ENCODE data around the gene NBAS. TPM values are rescaled to one million over a fixed set of nuclear protein-coding genes. Genes with fewer than 3 reads are reported as not detected.
"Not testable (repeated sequence)": the region's sequence is repeated elsewhere in the genome, so short reads cannot be mapped to it uniquely, and the experiment has no call there.

The NBAS gene
- total RNA-seq, 3 donors from 2014 or later (not counting 1 experiment from before 2014, with no cell fraction given) = 27.8 to 34.7 (median 29.2) TPM

GRCh38 chr2:15446961-15447360 lies 114.2 kb downstream of the NBAS start:
- H3K36me3 Mint-ChIP-seq = no peaks in the 10 kb centered on the region
- H3K9me3 Mint-ChIP-seq = peaks cover 0 to 2% of the 10 kb centered on the region in 2 donors
- no peak overlapping the region for H3K27ac ChIP-seq (ENCODE audit: low read length)
- peaks cover 0 to 5% of the 10 kb centered on the region in 2 donors for H3K4me1 Mint-ChIP-seq
- H3K27me3 Mint-ChIP-seq (ENCODE audit: low read depth in 2 of 2) = no peaks in the 10 kb centered on the region
- H3K36me3 ChIP-seq (ENCODE audit: control insufficient read depth, insufficient read depth, low read length) = peaks cover 4% of the 10 kb centered on the region
- DNase-seq = no peak
- no peak for ATAC-seq
- H3K4me3 ChIP-seq (ENCODE audit: low read length) = no peak overlapping the region
- no peak overlapping the region for H3K4me3 Mint-ChIP-seq
- 99% methylated on average over 4 of the region's 4 CpGs for WGBS (ENCODE audit: insufficient coverage)
- intact Hi-C loops (cut with micrococcal nuclease) = no loop called here
- no peaks in the 10 kb centered on the region for H3K4me1 ChIP-seq (ENCODE audit: control insufficient read depth, insufficient read depth, low read length)
- no peaks in the 10 kb centered on the region for H3K9me3 ChIP-seq (ENCODE audit: control insufficient read depth, insufficient read depth, low read length)
- no peak overlapping the region for H3K27ac Mint-ChIP-seq
- no peak for TF ChIP-seq CTCF (IDR thresholded peaks at IDR 0.05)
- H3K27me3 ChIP-seq (ENCODE audit: control insufficient read depth, insufficient read depth, low read length) = no peaks in the 10 kb centered on the region

GRCh38 chr2:15445891-15446562 lies 115.1 kb downstream of the NBAS start:
- Mint-ChIP-seq H3K9me3 (peaks cover 0 to 2% of the 10 kb centered on the region in 2 donors), H3K27me3 (ENCODE audit: low read depth in 2 of 2) (no peaks in the 10 kb centered on the region), H3K36me3 (no peaks in the 10 kb centered on the region), H3K4me1 (peaks cover 0 to 5% of the 10 kb centered on the region in 2 donors), H3K27ac (no peak overlapping the region), H3K4me3 (no peak overlapping the region)
- no peak for ATAC-seq
- Histone ChIP-seq H3K4me3 (ENCODE audit: low read length) (no peak overlapping the region), H3K27me3 (ENCODE audit: control insufficient read depth, insufficient read depth, low read length) (no peaks in the 10 kb centered on the region), H3K27ac (ENCODE audit: low read length) (no peak overlapping the region), H3K4me1 (ENCODE audit: control insufficient read depth, insufficient read depth, low read length) (no peaks in the 10 kb centered on the region), H3K36me3 (ENCODE audit: control insufficient read depth, insufficient read depth, low read length) (peaks cover 4% of the 10 kb centered on the region), H3K9me3 (ENCODE audit: control insufficient read depth, insufficient read depth, low read length) (no peaks in the 10 kb centered on the region)
- 93% methylated on average over 1 of the region's 2 CpGs for WGBS (ENCODE audit: insufficient coverage)
- no peak for TF ChIP-seq CTCF (IDR thresholded peaks at IDR 0.05)
- intact Hi-C loops (cut with micrococcal nuclease) = no loop called here
- DNase-seq = no peak

- ATAC-seq; intact Hi-C loops (cut with micrococcal nuclease); H3K4me3 ChIP-seq (ENCODE audit: low read length); H3K9me3 ChIP-seq (ENCODE audit: control insufficient read depth, insufficient read depth, low read length); H3K36me3 Mint-ChIP-seq; H3K27me3 Mint-ChIP-seq (ENCODE audit: low read depth in 2 of 2); H3K27me3 ChIP-seq (ENCODE audit: control insufficient read depth, insufficient read depth, low read length); H3K4me1 ChIP-seq (ENCODE audit: control insufficient read depth, insufficient read depth, low read length); H3K4me3 Mint-ChIP-seq; DNase-seq; H3K27ac ChIP-seq (ENCODE audit: low read length); H3K9me3 Mint-ChIP-seq; H3K27ac Mint-ChIP-seq; H3K36me3 ChIP-seq (ENCODE audit: control insufficient read depth, insufficient read depth, low read length): not testable (repeated sequence)
- 95% methylated on average over 22 of the region's 22 CpGs for WGBS (ENCODE audit: insufficient coverage)
- H3K4me1 Mint-ChIP-seq = peaks cover 7 to 15% of the 10 kb centered on the region in 2 donors
These were observed 121.2 kb downstream of the NBAS start for GRCh38 chr2:15439768-15440524.

GRCh38 chr2:15439366-15439765 lies 121.8 kb downstream of the NBAS start:
- H3K4me1 ChIP-seq (ENCODE audit: control insufficient read depth, insufficient read depth, low read length); H3K4me3 Mint-ChIP-seq; H3K27me3 ChIP-seq (ENCODE audit: control insufficient read depth, insufficient read depth, low read length); H3K27me3 Mint-ChIP-seq (ENCODE audit: low read depth in 2 of 2); H3K27ac Mint-ChIP-seq; H3K36me3 ChIP-seq (ENCODE audit: control insufficient read depth, insufficient read depth, low read length); H3K4me3 ChIP-seq (ENCODE audit: low read length); H3K9me3 ChIP-seq (ENCODE audit: control insufficient read depth, insufficient read depth, low read length); DNase-seq; H3K27ac ChIP-seq (ENCODE audit: low read length); H3K9me3 Mint-ChIP-seq; ATAC-seq; intact Hi-C loops (cut with micrococcal nuclease); H3K36me3 Mint-ChIP-seq: not testable (repeated sequence)
- WGBS (ENCODE audit: insufficient coverage) = 98% methylated on average over 10 of the region's 10 CpGs
- peaks cover 7 to 15% of the 10 kb centered on the region in 2 donors for H3K4me1 Mint-ChIP-seq

Measured in natural killer cell (primary cell).